ENCODE results near the gene APOL2.
"Not testable (repeated sequence)": the region's sequence is repeated elsewhere in the genome, so short reads cannot be mapped to it uniquely, and the experiment has no call there.

The APOL2 gene

GRCh38 chr22:36256478-36256877, 17.2 kb upstream of the APOL2 start:
- no peaks in the 10 kb centered on the region for H3K9me3 Mint-ChIP-seq
- no peaks in the 10 kb centered on the region for H3K27me3 Mint-ChIP-seq (ENCODE audit: low read depth)
- peaks cover 39% of the 10 kb centered on the region for H3K36me3 Mint-ChIP-seq (ENCODE audit: low read depth)
- DNase-seq (ENCODE audit: low spot score), result no peak
- peaks cover 58% of the 10 kb centered on the region for H3K4me1 Mint-ChIP-seq (ENCODE audit: low read depth)
- peak overlapping the region; percentile 51 for H3K27ac Mint-ChIP-seq
- peak overlapping the region; percentile 64 for H3K4me3 Mint-ChIP-seq

GRCh38 chr22:36255572-36255971, 16.2 kb upstream of the APOL2 start:
- DNase-seq (ENCODE audit: low spot score); H3K27me3 Mint-ChIP-seq (ENCODE audit: low read depth); H3K9me3 Mint-ChIP-seq: not testable (repeated sequence)
- Mint-ChIP-seq H3K36me3 (ENCODE audit: low read depth) (peaks cover 36% of the 10 kb centered on the region), H3K4me1 (ENCODE audit: low read depth) (peaks cover 58% of the 10 kb centered on the region), H3K4me3 (peak overlapping the region; percentile 64), H3K27ac (peak overlapping the region; percentile 51)

GRCh38 chr22:36253523-36254490, 14.5 kb upstream of the APOL2 start:
- Mint-ChIP-seq H3K9me3 (peaks cover 5% of the 10 kb centered on the region), H3K27me3 (ENCODE audit: low read depth) (no peaks in the 10 kb centered on the region), H3K4me3 (peak overlapping the region; percentile 96), H3K36me3 (ENCODE audit: low read depth) (peaks cover 24% of the 10 kb centered on the region), H3K27ac (peak overlapping the region; percentile 91), H3K4me1 (ENCODE audit: low read depth) (peaks cover 50% of the 10 kb centered on the region)
- DNase-seq (ENCODE audit: low spot score), result peak; percentile 46

DNA sequence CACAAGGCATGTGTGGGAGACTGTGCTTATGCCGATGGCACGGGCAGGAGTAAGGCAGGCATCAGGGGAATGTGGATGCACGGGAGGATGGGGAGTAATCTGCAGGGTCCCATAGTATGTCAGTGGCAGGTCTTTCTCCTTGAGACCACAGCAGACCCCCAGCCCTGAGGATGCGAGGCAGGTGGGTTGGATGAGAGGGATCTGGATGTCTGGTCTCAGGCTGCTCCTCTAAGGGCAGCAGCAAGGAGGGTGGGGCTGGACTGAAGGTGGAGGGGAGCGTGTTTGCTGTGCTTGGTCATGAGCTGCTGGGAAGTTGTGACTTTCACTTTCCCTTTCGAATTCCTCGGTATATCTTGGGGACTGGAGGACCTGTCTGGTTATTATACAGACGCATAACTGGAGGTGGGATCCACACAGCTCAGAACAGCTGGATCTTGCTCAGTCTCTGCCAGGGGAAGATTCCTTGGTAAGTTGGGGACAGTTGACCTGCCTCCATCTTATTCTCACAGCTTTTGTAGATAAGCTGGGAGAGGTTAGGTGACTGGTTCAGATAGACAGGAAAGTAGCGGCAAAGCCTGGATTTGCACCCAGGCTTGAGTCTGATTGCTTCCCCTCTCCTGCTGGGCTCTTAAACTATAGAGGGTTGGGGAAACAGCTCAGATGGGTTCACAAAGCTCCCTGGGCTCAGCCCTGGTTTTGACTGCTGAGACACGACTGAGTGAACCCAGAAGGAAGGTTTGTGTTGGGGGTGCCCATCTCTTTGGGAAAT, 13.6 kb upstream of the APOL2 start, which contains the start of gene APOL1:
APOL1 (plus strand) TSS at position 380 of the 769 bp plus-strand sequence. CDS start 1,823 bp downstream, outside the sequence.
- H3K27me3 Mint-ChIP-seq (ENCODE audit: low read depth), result no peaks in the 10 kb centered on the region
- peak; percentile 51 for DNase-seq (ENCODE audit: low spot score)
- peak within 1 kb of the TSS; percentile 96 for H3K4me3 Mint-ChIP-seq
- peaks cover 41% of the 10 kb centered on the region for H3K4me1 Mint-ChIP-seq (ENCODE audit: low read depth)
- peaks cover 13% of the 10 kb centered on the region for H3K9me3 Mint-ChIP-seq
- H3K36me3 Mint-ChIP-seq (ENCODE audit: low read depth), result peaks cover 16% of the 10 kb centered on the region
- H3K27ac Mint-ChIP-seq, result peak within 1 kb of the TSS; percentile 91

DNA sequence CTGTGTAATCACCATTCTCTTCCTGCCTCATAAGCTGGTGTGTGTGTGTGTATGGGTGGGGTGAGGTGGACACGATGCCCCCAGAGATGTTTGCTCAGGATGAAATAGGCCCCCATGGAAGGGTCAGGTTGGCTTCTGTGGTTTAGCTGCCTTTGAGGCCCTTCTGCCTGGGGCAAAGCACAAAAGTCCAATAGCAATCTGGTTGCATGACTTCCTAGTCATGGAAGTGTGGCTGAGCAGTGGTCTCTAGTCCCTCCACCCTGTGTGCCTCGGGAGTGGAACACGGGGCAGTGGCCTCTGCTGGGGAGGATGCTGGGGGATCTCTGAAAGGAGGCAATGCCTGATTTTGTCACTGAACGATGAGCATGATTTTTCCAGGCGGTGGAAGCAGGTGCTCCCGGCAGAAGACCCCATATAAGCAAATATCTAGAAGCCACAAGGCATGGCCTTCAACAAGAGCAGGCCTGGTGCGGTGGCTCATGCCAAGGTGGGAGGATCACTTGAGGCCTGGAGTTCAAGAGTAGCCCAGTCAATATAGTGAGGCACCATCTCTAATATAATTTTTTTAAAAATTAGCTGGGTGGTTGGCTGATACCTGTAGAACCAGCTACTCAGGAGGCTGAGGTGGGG, 12.8 kb upstream of the APOL2 start:
- Mint-ChIP-seq H3K4me3 (peak overlapping the region; percentile 96), H3K4me1 (ENCODE audit: low read depth) (peaks cover 36% of the 10 kb centered on the region), H3K36me3 (ENCODE audit: low read depth) (peaks cover 13% of the 10 kb centered on the region), H3K27ac (peak overlapping the region; percentile 91), H3K9me3 (peaks cover 17% of the 10 kb centered on the region)
- not testable (repeated sequence) for H3K27me3 Mint-ChIP-seq (ENCODE audit: low read depth); DNase-seq (ENCODE audit: low spot score)

DNA sequence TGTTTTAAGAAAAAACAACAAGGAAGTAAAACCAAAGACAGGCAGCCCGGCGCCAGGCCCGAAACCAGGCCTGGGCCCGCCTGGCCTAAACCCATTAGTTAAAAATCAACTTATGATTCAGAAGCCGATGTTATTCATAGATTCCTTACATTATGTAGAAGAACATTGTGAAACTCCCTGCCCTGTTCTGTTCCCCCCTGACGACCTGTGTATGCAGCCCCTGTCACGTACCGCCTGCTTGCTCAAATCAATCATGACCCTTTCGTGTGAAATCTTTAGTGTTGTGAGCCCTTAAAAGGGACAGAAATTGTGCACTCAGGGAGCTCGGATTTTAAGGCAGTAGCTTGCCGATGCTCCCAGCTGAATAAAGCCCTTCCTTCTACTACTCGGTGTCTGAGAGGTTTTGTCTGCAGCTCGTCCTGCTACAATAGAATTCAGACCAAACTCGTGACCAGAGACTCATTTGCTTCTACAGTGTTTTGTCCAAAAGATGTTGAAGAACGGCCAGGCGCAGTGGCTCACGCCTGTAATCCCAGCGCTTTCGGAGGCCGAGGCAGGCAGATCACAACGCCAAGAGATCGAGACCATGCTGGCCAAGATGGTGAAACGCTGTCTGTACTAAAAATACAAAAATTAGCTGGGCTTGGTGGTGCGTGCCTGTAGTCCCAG, 11.1 kb upstream of the APOL2 start:
- not testable (repeated sequence) for DNase-seq (ENCODE audit: low spot score); H3K4me3 Mint-ChIP-seq
- peaks cover 17% of the 10 kb centered on the region for H3K9me3 Mint-ChIP-seq

GRCh38 chr22:36249160-36249559, 9.8 kb upstream of the APOL2 start:
- no peak overlapping the region for H3K4me3 Mint-ChIP-seq
- H3K27me3 Mint-ChIP-seq (ENCODE audit: low read depth), result no peaks in the 10 kb centered on the region
- H3K9me3 Mint-ChIP-seq, result peaks cover 17% of the 10 kb centered on the region

More for the DNA sequence above, 11.1 kb upstream of the APOL2 start:
- peaks cover 22% of the 10 kb centered on the region for H3K4me1 Mint-ChIP-seq (ENCODE audit: low read depth)
- H3K36me3 Mint-ChIP-seq (ENCODE audit: low read depth); H3K27ac Mint-ChIP-seq; H3K27me3 Mint-ChIP-seq (ENCODE audit: low read depth): not testable (repeated sequence)

DNA sequence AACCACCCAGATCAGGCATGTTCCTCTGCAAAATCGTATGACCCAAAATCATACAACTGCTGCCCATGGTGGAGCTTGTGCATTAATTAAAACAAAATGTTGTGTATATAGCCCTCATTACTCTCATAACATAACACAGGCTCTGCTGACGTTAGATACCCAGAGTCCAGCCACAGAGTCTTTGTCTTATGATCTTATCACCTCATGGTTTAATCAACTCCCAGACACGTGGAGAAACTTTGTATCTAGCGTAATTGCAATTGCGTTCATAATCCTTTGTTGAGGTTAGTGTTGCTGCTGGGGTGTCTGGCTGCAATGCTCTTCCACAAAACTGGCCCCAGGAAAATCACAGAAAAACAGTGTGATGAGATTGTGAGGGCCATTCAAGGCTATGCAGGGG, 8.6 kb upstream of the APOL2 start:
- H3K27me3 Mint-ChIP-seq (ENCODE audit: low read depth), result peaks cover 2% of the 10 kb centered on the region
- H3K4me1 Mint-ChIP-seq (ENCODE audit: low read depth), result peaks cover 11% of the 10 kb centered on the region
- H3K4me3 Mint-ChIP-seq, result no peak overlapping the region
- H3K27ac Mint-ChIP-seq, result no peak overlapping the region
- DNase-seq (ENCODE audit: low spot score), result no peak
- H3K9me3 Mint-ChIP-seq, result peaks cover 24% of the 10 kb centered on the region
- no peaks in the 10 kb centered on the region for H3K36me3 Mint-ChIP-seq (ENCODE audit: low read depth)

More at GRCh38 chr22:36249160-36249559, 9.8 kb upstream of the APOL2 start:
- Mint-ChIP-seq H3K36me3 (ENCODE audit: low read depth) (peaks cover 7% of the 10 kb centered on the region), H3K27ac (no peak overlapping the region), H3K4me1 (ENCODE audit: low read depth) (peaks cover 17% of the 10 kb centered on the region)
- DNase-seq (ENCODE audit: low spot score), result no peak

GRCh38 chr22:36246718-36247117, 7.4 kb upstream of the APOL2 start:
- Mint-ChIP-seq H3K36me3 (ENCODE audit: low read depth) (peaks cover 2% of the 10 kb centered on the region), H3K4me1 (ENCODE audit: low read depth) (peaks cover 3% of the 10 kb centered on the region), H3K27me3 (ENCODE audit: low read depth) (peaks cover 2% of the 10 kb centered on the region), H3K27ac (no peak overlapping the region), H3K9me3 (peaks cover 31% of the 10 kb centered on the region), H3K4me3 (no peak overlapping the region)
- DNase-seq (ENCODE audit: low spot score), result no peak

GRCh38 chr22:36245805-36246356, 6.6 kb upstream of the APOL2 start:
- peaks cover 2% of the 10 kb centered on the region for H3K27me3 Mint-ChIP-seq (ENCODE audit: low read depth)
- no peak overlapping the region for H3K4me3 Mint-ChIP-seq
- H3K4me1 Mint-ChIP-seq (ENCODE audit: low read depth), result no peaks in the 10 kb centered on the region
- H3K27ac Mint-ChIP-seq, result no peak overlapping the region
- DNase-seq (ENCODE audit: low spot score), result no peak
- peaks cover 2% of the 10 kb centered on the region for H3K36me3 Mint-ChIP-seq (ENCODE audit: low read depth)
- peaks cover 31% of the 10 kb centered on the region for H3K9me3 Mint-ChIP-seq

DNA sequence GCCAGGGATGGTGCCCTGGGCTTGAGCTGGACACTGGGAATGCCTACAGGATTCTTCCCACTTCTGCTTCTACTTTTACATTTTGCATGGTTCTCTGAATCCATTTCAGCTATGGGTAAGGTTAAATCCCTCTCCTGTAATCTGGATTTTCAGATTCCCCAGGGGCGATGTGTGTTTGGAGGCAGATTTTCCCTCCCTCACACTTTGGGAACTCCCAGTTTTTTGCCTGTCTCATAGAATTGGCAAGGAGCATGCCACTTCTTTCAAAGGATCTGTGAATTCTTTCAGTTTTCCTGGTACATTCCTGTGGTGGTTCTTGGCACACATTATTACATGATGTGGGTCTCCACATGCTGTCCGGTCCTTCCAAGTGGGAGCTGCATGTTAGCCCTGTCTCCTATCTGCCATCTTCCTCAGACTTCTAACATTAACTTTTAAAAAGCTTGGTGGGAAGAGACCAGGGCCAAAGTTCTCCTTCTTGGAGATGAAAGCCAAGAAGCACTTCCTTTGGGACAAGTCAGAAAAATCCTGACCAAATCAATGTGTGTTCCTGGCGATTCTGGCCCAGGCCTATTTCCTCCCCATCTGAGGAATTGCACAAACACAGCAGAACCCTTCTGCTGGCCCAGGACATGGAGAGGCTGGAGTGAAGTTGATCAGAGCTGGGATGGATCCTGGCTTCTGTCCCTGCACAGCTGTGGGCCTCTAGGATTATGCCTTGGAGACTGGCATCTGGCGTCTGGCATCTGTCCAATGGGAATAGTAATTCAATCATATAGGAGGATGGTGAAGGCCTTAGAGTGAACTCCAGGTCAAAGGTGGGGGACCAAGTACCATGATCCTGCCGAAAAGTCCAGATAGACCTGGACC, 5.4 kb upstream of the APOL2 start:
- Mint-ChIP-seq H3K27ac (no peak overlapping the region), H3K27me3 (ENCODE audit: low read depth) (peaks cover 2% of the 10 kb centered on the region), H3K4me1 (ENCODE audit: low read depth) (peaks cover 3% of the 10 kb centered on the region), H3K9me3 (peaks cover 31% of the 10 kb centered on the region), H3K4me3 (no peak overlapping the region), H3K36me3 (ENCODE audit: low read depth) (peaks cover 2% of the 10 kb centered on the region)
- DNase-seq (ENCODE audit: low spot score), result no peak

GRCh38 chr22:36243986-36244385, 4.7 kb upstream of the APOL2 start:
- Mint-ChIP-seq H3K9me3 (peaks cover 28% of the 10 kb centered on the region), H3K4me3 (no peak overlapping the region), H3K27ac (no peak overlapping the region), H3K36me3 (ENCODE audit: low read depth) (peaks cover 7% of the 10 kb centered on the region), H3K4me1 (ENCODE audit: low read depth) (peaks cover 7% of the 10 kb centered on the region), H3K27me3 (ENCODE audit: low read depth) (peaks cover 2% of the 10 kb centered on the region)
- DNase-seq (ENCODE audit: low spot score), result no peak

All from T-helper 2 cell treated with Interferon-gamma antibody and Interleukin-4, amounts not matched to agents 5 μg/mL and 100 μg/mL, for 36 hours (primary cell).